DOHH2 (cell line): ENCODE results near the gene UBR3.
A peak's percentile ranks its signal among the peaks of the same experiment; 100 is the strongest.

Source experiments
- H3F3A ChIP-seq: fragments of 200-600 bp; sonication (generic), shearing (Covaris generic); 2 replicates; pipeline ENCODE4 v1.6.0; 2016; ENCODE audit warnings: antibody characterized with exemption, mild to moderate bottlenecking; ENCODE audit not compliant: control insufficient read depth, insufficient read depth
- H3K27ac ChIP-seq: fragments of 200-600 bp; sonication (generic); 2 replicates; pipeline ENCODE4 v1.5.1; 2014; ENCODE audit warnings: low read depth, mild to moderate bottlenecking, low read length, moderate library complexity
- H3K27me3 ChIP-seq: fragments of 200-600 bp; sonication (generic); 2 replicates; pipeline ENCODE4 v1.6.1; 2014; ENCODE audit warnings: mild to moderate bottlenecking, low read length, mixed read lengths; ENCODE audit not compliant: control insufficient read depth
- H3K36me3 ChIP-seq: fragments of 200-600 bp; sonication (generic); 2 replicates; pipeline ENCODE4 v1.6.1; 2014; ENCODE audit warnings: mild to moderate bottlenecking, low read length, moderate library complexity, mixed read lengths; ENCODE audit not compliant: control insufficient read depth
- H3K4me1 ChIP-seq: fragments of 200-600 bp; sonication (generic); 2 replicates; pipeline ENCODE4 v1.6.1; 2014; ENCODE audit warnings: mild to moderate bottlenecking, low read length, mixed read lengths; ENCODE audit not compliant: control insufficient read depth
- H3K4me2 ChIP-seq: fragments of 200-600 bp; sonication (generic); 2 replicates; pipeline ENCODE4 v1.6.0; 2014; ENCODE audit warnings: mild to moderate bottlenecking, low read length, moderate library complexity
- H3K4me3 ChIP-seq: fragments of 200-600 bp; sonication (generic); 2 replicates; pipeline ENCODE4 v1.5.1; 2014; ENCODE audit warnings: mild to moderate bottlenecking, low read length, mixed read lengths
- H3K79me2 ChIP-seq: fragments of 200-600 bp; sonication (generic); 2 replicates; pipeline ENCODE4 v1.6.1; 2014; ENCODE audit warnings: mild to moderate bottlenecking, low read length, mixed read lengths; ENCODE audit not compliant: control insufficient read depth
- H3K9me2 ChIP-seq: fragments of 200-600 bp; sonication (generic); replicated peaks from 2 replicates; pipeline ENCODE4 v1.6.1; 2014; ENCODE audit warnings: mild to moderate bottlenecking, low read length, mixed read lengths; ENCODE audit not compliant: control insufficient read depth
- H3K9me3 ChIP-seq: fragments of 200-600 bp; sonication (generic); 2 replicates; pipeline ENCODE4 v1.6.1; 2014; ENCODE audit warnings: antibody characterized with exemption, low read length, mixed read lengths; ENCODE audit not compliant: control insufficient read depth, insufficient read depth
- H4K20me1 ChIP-seq: fragments of 200-600 bp; sonication (generic); 2 replicates; pipeline ENCODE4 v1.6.0; 2014; ENCODE audit warnings: low read depth, mild to moderate bottlenecking, antibody characterized with exemption, low read length, moderate library complexity; ENCODE audit not compliant: control insufficient read depth, insufficient read depth
- EZH2phosphoT487 ChIP-seq: fragments of 200-600 bp; sonication (generic); IDR thresholded peaks from 2 replicates; pipeline ENCODE4 v1.6.1; 2017; ENCODE audit warnings: borderline replicate concordance, mild to moderate bottlenecking, antibody characterized with exemption, low read length, moderate library complexity, mixed read lengths
- TF ChIP-seq, protein P1 (sequence below): fragments of 200-600 bp; sonication (generic); IDR thresholded peaks from one replicate; pipeline ENCODE4 v1.5.1; 2014; ENCODE audit warnings: antibody characterized with exemption, mild to moderate bottlenecking, low read depth, low read length; ENCODE audit not compliant: poor library complexity, severe bottlenecking

The UBR3 gene

DNA sequence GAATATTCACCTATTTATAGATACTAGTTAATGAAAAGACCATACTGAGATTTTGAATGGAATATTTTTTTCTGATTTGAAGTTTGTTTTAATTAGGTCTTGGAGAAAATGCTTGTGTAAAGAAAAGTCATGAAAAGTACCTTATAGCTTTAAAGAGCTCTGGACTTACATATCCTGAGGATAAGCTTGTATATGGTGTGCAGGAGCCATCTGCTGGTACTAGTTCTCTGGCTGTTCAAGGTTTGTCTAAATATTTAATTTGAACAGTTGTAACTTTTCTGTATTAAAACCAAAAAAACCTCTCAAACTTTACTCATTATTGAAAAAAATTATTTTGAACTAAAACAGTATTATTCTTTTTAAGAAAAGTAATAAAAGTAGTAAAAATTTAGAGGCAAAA is 50.1 kb downstream of the UBR3 start:
- Histone ChIP-seq H3K36me3 (peaks cover 5% of the 10 kb centered on the region; the same call in 1 of the 2 replicates), H4K20me1 (no peaks in the 10 kb centered on the region), H3K9me3 (no peaks in the 10 kb centered on the region), H3K79me2 (no peaks in the 10 kb centered on the region), H3K4me3 (no peak overlapping the region), H3K27me3 (no peaks in the 10 kb centered on the region), H3F3A (no peaks in the 10 kb centered on the region), H3K27ac (no peak overlapping the region), H3K4me1 (no peaks in the 10 kb centered on the region), H3K4me2 (no peak overlapping the region), H3K9me2 (no peaks in the 10 kb centered on the region)
- TF ChIP-seq EZH2phosphoT487, result no peak
- TF ChIP-seq, protein P1, sequence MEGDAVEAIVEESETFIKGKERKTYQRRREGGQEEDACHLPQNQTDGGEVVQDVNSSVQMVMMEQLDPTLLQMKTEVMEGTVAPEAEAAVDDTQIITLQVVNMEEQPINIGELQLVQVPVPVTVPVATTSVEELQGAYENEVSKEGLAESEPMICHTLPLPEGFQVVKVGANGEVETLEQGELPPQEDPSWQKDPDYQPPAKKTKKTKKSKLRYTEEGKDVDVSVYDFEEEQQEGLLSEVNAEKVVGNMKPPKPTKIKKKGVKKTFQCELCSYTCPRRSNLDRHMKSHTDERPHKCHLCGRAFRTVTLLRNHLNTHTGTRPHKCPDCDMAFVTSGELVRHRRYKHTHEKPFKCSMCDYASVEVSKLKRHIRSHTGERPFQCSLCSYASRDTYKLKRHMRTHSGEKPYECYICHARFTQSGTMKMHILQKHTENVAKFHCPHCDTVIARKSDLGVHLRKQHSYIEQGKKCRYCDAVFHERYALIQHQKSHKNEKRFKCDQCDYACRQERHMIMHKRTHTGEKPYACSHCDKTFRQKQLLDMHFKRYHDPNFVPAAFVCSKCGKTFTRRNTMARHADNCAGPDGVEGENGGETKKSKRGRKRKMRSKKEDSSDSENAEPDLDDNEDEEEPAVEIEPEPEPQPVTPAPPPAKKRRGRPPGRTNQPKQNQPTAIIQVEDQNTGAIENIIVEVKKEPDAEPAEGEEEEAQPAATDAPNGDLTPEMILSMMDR, result peak; percentile 24

DNA sequence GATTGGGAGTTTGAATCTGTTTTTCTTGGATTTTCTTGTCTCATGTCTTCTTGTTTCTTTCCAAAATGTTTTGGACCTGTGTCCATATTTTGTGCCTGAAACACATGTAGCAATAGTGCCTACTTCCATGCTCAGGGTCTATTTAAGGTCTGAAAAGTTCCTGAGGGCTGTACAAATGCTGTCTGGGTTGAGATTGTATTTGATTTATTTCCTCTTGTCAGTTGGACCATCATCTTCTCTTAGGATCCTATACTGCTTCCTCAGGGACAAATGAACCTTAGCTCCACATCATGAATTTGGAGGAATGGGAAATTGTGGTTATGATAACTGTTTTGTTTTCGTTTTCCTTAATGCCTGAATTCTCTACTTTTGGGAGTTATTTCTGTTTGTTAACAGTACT is 59.9 kb downstream of the UBR3 start:
- no peak overlapping the region for H3K4me3 ChIP-seq
- no peak overlapping the region for H3K27ac ChIP-seq
- no peaks in the 10 kb centered on the region; the same call in 1 of the 2 replicates for H3F3A ChIP-seq
- no peaks in the 10 kb centered on the region for H4K20me1 ChIP-seq
- H3K9me3 ChIP-seq, result no peaks in the 10 kb centered on the region
- H3K79me2 ChIP-seq, result no peaks in the 10 kb centered on the region
- H3K4me2 ChIP-seq, result no peak overlapping the region
- TF ChIP-seq, protein P1, result no peak
- no peak for TF ChIP-seq EZH2phosphoT487
- H3K4me1 ChIP-seq, result no peaks in the 10 kb centered on the region
- H3K9me2 ChIP-seq, result no peaks in the 10 kb centered on the region
- no peaks in the 10 kb centered on the region for H3K36me3 ChIP-seq
- H3K27me3 ChIP-seq, result no peaks in the 10 kb centered on the region

DNA sequence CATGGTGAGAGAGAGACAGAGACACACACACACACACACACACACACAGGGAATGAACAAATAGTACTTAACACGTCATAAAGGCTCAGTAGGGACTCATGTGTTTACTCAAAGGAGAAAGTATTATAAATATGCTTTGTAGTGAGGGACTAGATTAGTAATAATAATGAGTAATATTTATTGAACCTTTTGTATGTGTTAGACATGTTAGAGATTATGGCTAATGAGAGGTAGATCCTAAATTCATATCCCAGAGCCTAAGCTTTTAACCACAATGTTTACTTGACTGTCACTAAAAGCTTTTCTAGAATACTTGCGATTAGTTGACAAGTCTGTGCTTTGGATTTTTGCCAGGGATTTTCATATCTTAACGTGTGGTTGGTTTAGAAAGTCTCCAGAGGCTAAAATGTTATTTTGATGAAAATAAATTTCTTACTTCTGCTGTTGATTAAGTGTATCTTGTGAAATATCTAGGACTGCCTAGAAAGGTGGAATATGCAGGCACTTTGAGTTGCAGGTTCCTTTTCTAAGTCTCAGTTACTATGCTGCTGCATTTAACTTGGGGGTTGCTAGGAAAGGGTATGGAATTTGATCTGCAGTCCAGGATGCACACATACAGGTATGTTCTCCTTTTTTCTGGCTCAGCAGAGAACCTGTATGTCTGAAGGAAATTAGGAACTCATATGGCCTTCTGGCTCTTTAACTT is 64.5 kb downstream of the UBR3 start:
- Histone ChIP-seq H3K9me2 (no peaks in the 10 kb centered on the region), H3K9me3 (no peaks in the 10 kb centered on the region), H3K27me3 (no peaks in the 10 kb centered on the region), H3F3A (no peaks in the 10 kb centered on the region; the same call in 1 of the 2 replicates), H3K4me3 (no peak overlapping the region), H3K79me2 (no peaks in the 10 kb centered on the region), H3K4me1 (no peaks in the 10 kb centered on the region), H3K36me3 (0 out of 2 replicates have a peak, but pooled peaks cover 9% of the 10 kb centered on the region), H3K27ac (no peak overlapping the region), H3K4me2 (no peak overlapping the region), H4K20me1 (no peaks in the 10 kb centered on the region)
- no peak for TF ChIP-seq EZH2phosphoT487
- TF ChIP-seq, protein P1, result no peak
